ENCODE measurements around the gene OR7E24.
"Not testable (repeated sequence)": the region's sequence is repeated elsewhere in the genome, so short reads cannot be mapped to it uniquely, and the experiment has no call there.

OR7E24 gene

GRCh38 chr19:9250630-9251029 lies at the start of gene OR7E24:
Gene OR7E24 (plus strand): TSS chr19:9250930. CDS start chr19:9251044, 114 bp downstream.
- DNase-seq: no peak

DNA sequence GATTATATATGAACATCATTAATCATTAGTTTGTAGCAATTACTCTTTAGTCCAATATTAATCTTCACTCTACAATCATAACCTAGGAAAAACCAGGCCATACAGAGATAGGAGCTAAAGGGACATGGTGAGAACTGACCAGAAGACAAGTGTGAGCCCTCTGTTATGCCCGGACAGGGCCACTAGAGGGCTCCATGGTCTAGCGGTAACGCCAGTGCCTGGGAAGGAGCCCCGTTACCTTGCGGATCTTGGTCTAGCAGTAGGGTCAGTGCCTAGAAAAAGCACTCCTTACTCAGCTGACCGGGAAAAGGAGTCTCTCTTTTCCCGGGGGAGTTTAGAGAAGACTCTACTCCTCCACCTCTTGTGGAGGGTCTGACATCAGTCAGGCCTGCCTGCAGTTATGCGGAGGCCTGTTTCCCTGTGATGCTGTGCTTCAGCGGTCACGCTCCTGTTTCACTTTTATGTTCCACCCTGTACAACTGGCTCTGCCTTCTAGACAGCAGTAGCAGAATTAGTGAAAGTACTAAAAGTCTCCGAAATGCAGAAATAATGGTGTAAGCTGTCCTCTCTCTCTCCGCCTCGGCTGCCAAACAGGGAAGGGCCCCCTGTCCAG lies 45.1 kb upstream of the OR7E24 start:
- DNase-seq: peak; percentile 72

DNA sequence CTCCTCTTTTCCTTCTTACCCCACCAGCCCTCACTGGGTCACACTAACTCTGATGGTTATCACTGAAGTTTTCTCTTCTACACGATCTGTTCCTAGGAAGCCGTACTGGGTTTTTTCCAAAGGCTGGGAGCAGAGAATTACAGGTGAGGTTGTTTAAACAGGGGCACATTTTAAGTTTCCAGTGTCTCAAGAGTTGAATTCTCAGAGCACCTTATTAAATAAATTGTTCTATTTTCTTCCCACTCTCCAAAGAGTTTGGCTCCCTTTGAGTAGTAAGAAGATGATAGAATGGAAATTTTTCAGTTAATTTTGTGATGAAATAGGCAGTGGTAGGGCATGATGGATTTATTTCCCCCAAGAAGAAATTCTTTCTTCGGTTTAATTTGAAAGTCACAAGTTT lies 31.2 kb upstream of the OR7E24 start, which contains the start of gene OR7D4:
TSS of gene OR7D4 (minus strand) at position 101 of the 400 bp plus-strand sequence. CDS start 4,752 bp downstream, outside the sequence.
- DNase-seq: no peak

GRCh38 chr19:9251236-9251635 lies 506 bp downstream of the OR7E24 start:
- no peak for DNase-seq

DNA sequence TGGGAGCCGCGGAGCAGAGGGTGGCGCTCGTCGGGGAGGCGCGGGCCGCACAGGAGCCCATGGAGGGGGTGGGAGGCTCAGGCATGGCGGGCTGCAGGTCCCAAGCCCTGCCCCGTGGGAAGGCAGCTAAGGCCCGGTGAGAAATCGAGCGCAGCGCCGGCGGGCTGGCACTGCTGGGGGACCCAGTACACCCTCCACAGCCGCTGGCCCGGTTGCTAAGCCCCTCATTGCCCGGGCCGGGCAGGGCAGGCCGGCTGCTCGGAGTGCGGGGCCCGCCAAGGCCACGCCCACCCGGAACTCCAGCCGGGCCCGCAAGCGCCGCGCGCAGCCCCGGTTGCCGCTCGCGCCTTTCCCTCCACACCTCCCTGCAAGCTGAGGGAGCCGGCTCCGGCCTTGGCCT lies 32.8 kb downstream of the OR7E24 start:
- DNase-seq: not testable (repeated sequence)

- DNase-seq: no peak
Measured at GRCh38 chr19:9289231-9289884, 38.6 kb downstream of the OR7E24 start.

- DNase-seq: peak; percentile 31
Measured at GRCh38 chr19:9295411-9295849, 44.7 kb downstream of the OR7E24 start.

DNA sequence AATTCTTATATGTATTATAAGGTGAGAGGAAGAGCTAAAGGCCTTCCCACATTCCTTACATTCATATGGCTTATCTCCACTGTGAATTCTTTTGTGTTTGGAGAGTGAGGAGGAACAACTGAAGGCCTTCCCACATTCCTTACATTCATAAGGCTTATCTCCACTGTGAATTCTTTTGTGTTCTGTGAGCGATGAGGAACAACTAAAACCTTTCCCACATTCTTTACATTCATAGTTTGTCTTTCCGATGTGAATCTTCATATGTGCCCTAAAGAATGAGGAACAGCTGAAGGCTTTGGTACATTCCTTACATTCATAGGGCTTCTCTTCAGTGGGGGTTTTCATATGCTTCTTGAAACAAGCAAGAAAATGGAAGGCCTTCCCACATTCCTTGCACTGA lies 45.6 kb downstream of the OR7E24 start:
- DNase-seq: peak; percentile 6
